ENCODE results near the gene SEBOX. TPM values are rescaled to one million over a fixed set of nuclear protein-coding genes. Genes with fewer than 3 reads are reported as not detected.

Gene SEBOX
- total and polyA plus RNA-seq, 2 experiments from 2014 or later = not detected

DNA sequence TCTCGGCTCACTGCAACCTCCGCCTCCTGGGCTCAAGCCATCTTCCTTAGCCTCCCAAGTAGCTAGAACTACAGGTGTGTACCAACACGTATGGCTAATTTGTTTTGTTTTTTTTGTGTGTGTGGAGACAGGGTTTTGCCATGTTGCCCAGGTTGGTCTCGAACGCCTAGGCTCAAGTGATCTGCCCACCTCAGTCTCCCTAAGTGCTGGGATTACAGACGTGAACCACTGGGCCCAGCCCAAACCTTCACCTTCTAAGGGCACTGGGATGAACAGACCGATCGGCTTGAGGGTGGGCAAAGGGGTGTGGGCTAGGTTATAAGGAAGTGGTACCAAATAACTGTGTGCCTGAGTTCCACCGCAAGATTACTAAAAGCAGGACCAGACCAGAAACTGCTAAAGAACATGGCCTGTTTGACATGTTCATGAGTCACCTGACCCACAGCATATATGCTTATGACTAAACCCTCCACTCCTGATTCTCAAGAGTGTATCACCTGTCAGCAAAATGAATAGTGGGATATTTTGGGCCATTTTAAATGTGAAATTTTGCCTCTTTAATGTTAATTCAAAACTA lies 37.9 kb downstream of the SEBOX start:
- Histone ChIP-seq H3K4me2 (no peak overlapping the region), H2AFZ (no peak overlapping the region), H3K79me2 (replicated peaks; ENCODE audit: insufficient read depth) (peaks cover 41% of the 10 kb centered on the region), H3K9me2 (ENCODE audit: insufficient read depth) (no peaks in the 10 kb centered on the region), H4K20me1 (replicated peaks; ENCODE audit: insufficient read depth) (peaks cover 55% of the 10 kb centered on the region), H3K4me3 (no peak overlapping the region), H3K27me3 (ENCODE audit: insufficient read depth) (no peaks in the 10 kb centered on the region), H3K27ac (ENCODE audit: low read depth) (peak overlapping the region; percentile 5; the same call in 1 of the 2 replicates), H3K4me1 (ENCODE audit: insufficient read depth) (peaks cover 21% of the 10 kb centered on the region), H3F3A (replicated peaks; ENCODE audit: low read depth) (peaks cover 23% of the 10 kb centered on the region; the same call in 1 of the 2 replicates), H3K36me3 (ENCODE audit: insufficient read depth) (peaks cover 22% of the 10 kb centered on the region)
- no peak for TF ChIP-seq ZNF114 (CRISPR knock-in tag; IDR thresholded peaks at IDR 0.05)
- TF ChIP-seq ZNF331 (CRISPR knock-in tag; IDR thresholded peaks at IDR 0.05; ENCODE audit: low read depth) = no peak
- TF ChIP-seq, protein P1, sequence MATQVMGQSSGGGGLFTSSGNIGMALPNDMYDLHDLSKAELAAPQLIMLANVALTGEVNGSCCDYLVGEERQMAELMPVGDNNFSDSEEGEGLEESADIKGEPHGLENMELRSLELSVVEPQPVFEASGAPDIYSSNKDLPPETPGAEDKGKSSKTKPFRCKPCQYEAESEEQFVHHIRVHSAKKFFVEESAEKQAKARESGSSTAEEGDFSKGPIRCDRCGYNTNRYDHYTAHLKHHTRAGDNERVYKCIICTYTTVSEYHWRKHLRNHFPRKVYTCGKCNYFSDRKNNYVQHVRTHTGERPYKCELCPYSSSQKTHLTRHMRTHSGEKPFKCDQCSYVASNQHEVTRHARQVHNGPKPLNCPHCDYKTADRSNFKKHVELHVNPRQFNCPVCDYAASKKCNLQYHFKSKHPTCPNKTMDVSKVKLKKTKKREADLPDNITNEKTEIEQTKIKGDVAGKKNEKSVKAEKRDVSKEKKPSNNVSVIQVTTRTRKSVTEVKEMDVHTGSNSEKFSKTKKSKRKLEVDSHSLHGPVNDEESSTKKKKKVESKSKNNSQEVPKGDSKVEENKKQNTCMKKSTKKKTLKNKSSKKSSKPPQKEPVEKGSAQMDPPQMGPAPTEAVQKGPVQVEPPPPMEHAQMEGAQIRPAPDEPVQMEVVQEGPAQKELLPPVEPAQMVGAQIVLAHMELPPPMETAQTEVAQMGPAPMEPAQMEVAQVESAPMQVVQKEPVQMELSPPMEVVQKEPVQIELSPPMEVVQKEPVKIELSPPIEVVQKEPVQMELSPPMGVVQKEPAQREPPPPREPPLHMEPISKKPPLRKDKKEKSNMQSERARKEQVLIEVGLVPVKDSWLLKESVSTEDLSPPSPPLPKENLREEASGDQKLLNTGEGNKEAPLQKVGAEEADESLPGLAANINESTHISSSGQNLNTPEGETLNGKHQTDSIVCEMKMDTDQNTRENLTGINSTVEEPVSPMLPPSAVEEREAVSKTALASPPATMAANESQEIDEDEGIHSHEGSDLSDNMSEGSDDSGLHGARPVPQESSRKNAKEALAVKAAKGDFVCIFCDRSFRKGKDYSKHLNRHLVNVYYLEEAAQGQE (IDR thresholded peaks at IDR 0.05; ENCODE audit: unreplicated experiment) = no peak
- TF ChIP-seq POLR2AphosphoS5 (IDR thresholded peaks at IDR 0.05; ENCODE audit: low read depth) = no peak
- TF ChIP-seq JUNB (IDR thresholded peaks at IDR 0.05; ENCODE audit: unreplicated experiment) = no peak
- TF ChIP-seq, protein P2, sequence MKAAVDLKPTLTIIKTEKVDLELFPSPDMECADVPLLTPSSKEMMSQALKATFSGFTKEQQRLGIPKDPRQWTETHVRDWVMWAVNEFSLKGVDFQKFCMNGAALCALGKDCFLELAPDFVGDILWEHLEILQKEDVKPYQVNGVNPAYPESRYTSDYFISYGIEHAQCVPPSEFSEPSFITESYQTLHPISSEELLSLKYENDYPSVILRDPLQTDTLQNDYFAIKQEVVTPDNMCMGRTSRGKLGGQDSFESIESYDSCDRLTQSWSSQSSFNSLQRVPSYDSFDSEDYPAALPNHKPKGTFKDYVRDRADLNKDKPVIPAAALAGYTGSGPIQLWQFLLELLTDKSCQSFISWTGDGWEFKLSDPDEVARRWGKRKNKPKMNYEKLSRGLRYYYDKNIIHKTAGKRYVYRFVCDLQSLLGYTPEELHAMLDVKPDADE (IDR thresholded peaks at IDR 0.05) = no peak
- TF ChIP-seq CREB1 (CRISPR knock-in tag; IDR thresholded peaks at IDR 0.05; ENCODE audit: low read depth) = no peak
- no peak for TF ChIP-seq EZH2phosphoT487 (IDR thresholded peaks at IDR 0.05; ENCODE audit: unreplicated experiment)
- no peak for TF ChIP-seq EZH2 (IDR thresholded peaks at IDR 0.05; ENCODE audit: low read depth, unreplicated experiment)
- TF ChIP-seq, protein P3, sequence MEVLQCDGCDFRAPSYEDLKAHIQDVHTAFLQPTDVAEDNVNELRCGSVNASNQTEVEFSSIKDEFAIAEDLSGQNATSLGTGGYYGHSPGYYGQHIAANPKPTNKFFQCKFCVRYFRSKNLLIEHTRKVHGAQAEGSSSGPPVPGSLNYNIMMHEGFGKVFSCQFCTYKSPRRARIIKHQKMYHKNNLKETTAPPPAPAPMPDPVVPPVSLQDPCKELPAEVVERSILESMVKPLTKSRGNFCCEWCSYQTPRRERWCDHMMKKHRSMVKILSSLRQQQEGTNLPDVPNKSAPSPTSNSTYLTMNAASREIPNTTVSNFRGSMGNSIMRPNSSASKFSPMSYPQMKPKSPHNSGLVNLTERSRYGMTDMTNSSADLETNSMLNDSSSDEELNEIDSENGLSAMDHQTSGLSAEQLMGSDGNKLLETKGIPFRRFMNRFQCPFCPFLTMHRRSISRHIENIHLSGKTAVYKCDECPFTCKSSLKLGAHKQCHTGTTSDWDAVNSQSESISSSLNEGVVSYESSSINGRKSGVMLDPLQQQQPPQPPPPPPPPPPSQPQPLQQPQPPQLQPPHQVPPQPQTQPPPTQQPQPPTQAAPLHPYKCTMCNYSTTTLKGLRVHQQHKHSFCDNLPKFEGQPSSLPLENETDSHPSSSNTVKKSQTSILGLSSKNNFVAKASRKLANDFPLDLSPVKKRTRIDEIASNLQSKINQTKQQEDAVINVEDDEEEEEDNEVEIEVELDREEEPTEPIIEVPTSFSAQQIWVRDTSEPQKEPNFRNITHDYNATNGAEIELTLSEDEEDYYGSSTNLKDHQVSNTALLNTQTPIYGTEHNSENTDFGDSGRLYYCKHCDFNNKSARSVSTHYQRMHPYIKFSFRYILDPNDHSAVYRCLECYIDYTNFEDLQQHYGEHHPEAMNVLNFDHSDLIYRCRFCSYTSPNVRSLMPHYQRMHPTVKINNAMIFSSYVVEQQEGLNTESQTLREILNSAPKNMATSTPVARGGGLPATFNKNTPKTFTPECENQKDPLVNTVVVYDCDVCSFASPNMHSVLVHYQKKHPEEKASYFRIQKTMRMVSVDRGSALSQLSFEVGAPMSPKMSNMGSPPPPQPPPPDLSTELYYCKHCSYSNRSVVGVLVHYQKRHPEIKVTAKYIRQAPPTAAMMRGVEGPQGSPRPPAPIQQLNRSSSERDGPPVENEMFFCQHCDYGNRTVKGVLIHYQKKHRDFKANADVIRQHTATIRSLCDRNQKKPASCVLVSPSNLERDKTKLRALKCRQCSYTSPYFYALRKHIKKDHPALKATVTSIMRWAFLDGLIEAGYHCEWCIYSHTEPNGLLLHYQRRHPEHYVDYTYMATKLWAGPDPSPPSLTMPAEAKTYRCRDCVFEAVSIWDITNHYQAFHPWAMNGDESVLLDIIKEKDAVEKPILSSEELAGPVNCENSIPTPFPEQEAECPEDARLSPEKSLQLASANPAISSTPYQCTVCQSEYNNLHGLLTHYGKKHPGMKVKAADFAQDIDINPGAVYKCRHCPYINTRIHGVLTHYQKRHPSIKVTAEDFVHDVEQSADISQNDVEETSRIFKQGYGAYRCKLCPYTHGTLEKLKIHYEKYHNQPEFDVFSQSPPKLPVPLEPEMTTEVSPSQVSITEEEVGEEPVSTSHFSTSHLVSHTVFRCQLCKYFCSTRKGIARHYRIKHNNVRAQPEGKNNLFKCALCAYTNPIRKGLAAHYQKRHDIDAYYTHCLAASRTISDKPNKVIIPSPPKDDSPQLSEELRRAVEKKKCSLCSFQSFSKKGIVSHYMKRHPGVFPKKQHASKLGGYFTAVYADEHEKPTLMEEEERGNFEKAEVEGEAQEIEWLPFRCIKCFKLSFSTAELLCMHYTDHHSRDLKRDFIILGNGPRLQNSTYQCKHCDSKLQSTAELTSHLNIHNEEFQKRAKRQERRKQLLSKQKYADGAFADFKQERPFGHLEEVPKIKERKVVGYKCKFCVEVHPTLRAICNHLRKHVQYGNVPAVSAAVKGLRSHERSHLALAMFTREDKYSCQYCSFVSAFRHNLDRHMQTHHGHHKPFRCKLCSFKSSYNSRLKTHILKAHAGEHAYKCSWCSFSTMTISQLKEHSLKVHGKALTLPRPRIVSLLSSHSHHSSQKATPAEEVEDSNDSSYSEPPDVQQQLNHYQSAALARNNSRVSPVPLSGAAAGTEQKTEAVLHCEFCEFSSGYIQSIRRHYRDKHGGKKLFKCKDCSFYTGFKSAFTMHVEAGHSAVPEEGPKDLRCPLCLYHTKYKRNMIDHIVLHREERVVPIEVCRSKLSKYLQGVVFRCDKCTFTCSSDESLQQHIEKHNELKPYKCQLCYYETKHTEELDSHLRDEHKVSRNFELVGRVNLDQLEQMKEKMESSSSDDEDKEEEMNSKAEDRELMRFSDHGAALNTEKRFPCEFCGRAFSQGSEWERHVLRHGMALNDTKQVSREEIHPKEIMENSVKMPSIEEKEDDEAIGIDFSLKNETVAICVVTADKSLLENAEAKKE (CRISPR knock-in tag; IDR thresholded peaks at IDR 0.05) = no peak
- TF ChIP-seq, protein P4, sequence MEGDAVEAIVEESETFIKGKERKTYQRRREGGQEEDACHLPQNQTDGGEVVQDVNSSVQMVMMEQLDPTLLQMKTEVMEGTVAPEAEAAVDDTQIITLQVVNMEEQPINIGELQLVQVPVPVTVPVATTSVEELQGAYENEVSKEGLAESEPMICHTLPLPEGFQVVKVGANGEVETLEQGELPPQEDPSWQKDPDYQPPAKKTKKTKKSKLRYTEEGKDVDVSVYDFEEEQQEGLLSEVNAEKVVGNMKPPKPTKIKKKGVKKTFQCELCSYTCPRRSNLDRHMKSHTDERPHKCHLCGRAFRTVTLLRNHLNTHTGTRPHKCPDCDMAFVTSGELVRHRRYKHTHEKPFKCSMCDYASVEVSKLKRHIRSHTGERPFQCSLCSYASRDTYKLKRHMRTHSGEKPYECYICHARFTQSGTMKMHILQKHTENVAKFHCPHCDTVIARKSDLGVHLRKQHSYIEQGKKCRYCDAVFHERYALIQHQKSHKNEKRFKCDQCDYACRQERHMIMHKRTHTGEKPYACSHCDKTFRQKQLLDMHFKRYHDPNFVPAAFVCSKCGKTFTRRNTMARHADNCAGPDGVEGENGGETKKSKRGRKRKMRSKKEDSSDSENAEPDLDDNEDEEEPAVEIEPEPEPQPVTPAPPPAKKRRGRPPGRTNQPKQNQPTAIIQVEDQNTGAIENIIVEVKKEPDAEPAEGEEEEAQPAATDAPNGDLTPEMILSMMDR (conservative IDR thresholded peaks at IDR 0.05; ENCODE audit: low read depth in 2 of 2) = no peak
- TF ChIP-seq STAT1 (IDR thresholded peaks at IDR 0.05; ENCODE audit: unreplicated experiment) = no peak
- Mint-ChIP-seq H3K27me3 (ENCODE audit: insufficient read depth, low read depth, poor library complexity) (peaks cover 5% of the 10 kb centered on the region), H3K4me1 (peaks cover 9% of the 10 kb centered on the region), H3K4me3 (no peak overlapping the region), H3K9me3 (no peaks in the 10 kb centered on the region), H3K27ac (no peak overlapping the region), H3K36me3 (ENCODE audit: low read depth) (peaks cover 57% of the 10 kb centered on the region)
- ATAC-seq = no peak
- no peak for DNase-seq (ENCODE audit: low spot score)
